A549 (cell line): ENCODE data around the gene ANO4.

Experiments
- BCL3 ChIP-seq: fragments of >200 bp; sonication (Bioruptor Twin); formaldehyde crosslinking; IDR thresholded peaks from 3 replicates; pipeline ENCODE4 v1.6.1; 2016
- BHLHE40 ChIP-seq: IDR thresholded peaks from 2 replicates; pipeline ENCODE4 v1.6.1; 2012; ENCODE audit warnings: low read depth, low read length, inconsistent platforms
- CBX8 ChIP-seq: fragments of 200-600 bp; sonication (generic); IDR thresholded peaks from 2 replicates; pipeline ENCODE4 v1.6.1; 2016
- CEBPB ChIP-seq, 2 experiments: fragments of >200 bp in 1 of 2; sonication (Bioruptor Twin) in 1 of 2; formaldehyde crosslinking in 1 of 2; IDR thresholded peaks; 2 replicates each; pipeline ENCODE4 v1.6.1; 2012 to 2016
- ELK1 ChIP-seq: fragments of 150-350 bp; IDR thresholded peaks from 2 replicates; pipeline ENCODE4 v1.6.1; 2014; ENCODE audit warnings: low read depth, mild to moderate bottlenecking, low read length
- JUN ChIP-seq, 2 experiments: fragments of >200 bp; sonication (Bioruptor Twin); formaldehyde crosslinking; IDR thresholded peaks; 2 replicates in 1 of 2; 3 replicates in 1 of 2; pipeline ENCODE4 v1.6.1; 2016 to 2017
- NR3C1 ChIP-seq: fragments of >200 bp; sonication (Bioruptor Twin); formaldehyde crosslinking; IDR thresholded peaks from 3 replicates; pipeline ENCODE4 v1.6.1; 2017
- POLR2A ChIP-seq: IDR thresholded peaks from 2 replicates; pipeline ENCODE4 v1.6.1; 2012; ENCODE audit warnings: mild to moderate bottlenecking, low read length
- RAD21 ChIP-seq, 2 experiments: fragments of >200 bp in 1 of 2; sonication (Bioruptor Twin) in 1 of 2; formaldehyde crosslinking in 1 of 2; IDR thresholded peaks in 1 of 2; conservative IDR thresholded peaks in 1 of 2; 2 replicates in 1 of 2; 3 replicates in 1 of 2; pipeline ENCODE4 v1.6.1; 2012 to 2018; ENCODE audit warnings: inconsistent platforms in 1 of 2
- RCOR1 ChIP-seq: fragments of 150-350 bp; IDR thresholded peaks from 2 replicates; pipeline ENCODE4 v1.6.1; 2014; ENCODE audit warnings: antibody characterized with exemption, low read length, low read depth
- RNF2 ChIP-seq: fragments of 200-600 bp; sonication (generic); IDR thresholded peaks from 2 replicates; pipeline ENCODE4 v1.6.1; 2016; ENCODE audit warnings: low read depth, mild to moderate bottlenecking, antibody characterized with exemption, moderate library complexity, borderline replicate concordance
- TF ChIP-seq, protein P1 (sequence below): fragments of >200 bp; sonication (Bioruptor Twin); formaldehyde crosslinking; IDR thresholded peaks from 3 replicates; pipeline ENCODE4 v1.5.1; 2016
- TF ChIP-seq, protein P2 (sequence below): fragments of 200-600 bp; sonication (generic); IDR thresholded peaks from 2 replicates; pipeline ENCODE4 v1.6.1; 2016; ENCODE audit warnings: antibody characterized with exemption, mild to moderate bottlenecking, moderate library complexity
- TF ChIP-seq, protein P3 (sequence below): fragments of 250-450 bp; sonication (Bioruptor Pico); IDR thresholded peaks from 2 replicates; pipeline ENCODE4 v1.5.0; 2020; ENCODE audit warnings: low read depth, mild to moderate bottlenecking, moderate library complexity

DNA sequence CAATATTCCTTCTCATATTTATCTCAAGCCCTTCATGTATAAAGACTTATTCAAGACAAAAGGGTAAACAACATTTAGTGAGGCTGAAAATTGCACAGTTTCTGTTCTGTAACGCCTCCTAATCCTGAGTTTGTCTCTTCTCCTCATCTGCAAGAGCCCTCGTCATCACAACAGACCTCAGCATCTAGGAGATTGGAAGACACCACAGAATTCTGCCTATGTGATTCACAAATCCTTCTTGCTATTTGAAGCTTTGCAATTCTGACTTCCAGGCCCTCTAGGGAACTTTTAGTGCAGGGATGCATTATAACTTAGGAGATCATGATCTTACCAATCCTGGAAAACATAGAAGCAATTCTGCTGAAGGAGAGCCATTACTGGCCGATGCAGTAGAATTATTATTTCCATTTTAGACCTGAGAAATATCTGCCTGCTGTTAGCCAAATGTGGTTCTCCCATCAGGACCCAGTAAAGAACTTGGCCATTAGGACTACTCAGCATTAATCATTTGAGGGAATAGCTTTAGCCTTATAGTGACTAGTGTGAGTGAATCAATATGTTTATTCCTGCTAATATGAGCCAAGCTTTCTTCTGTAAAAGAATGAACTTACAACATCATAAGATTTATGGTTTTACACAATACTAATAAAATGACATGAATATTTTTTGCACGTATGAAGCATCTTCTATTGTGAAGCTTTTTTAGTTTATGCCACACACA, 119.5 kb downstream of the ANO4 start:
- TF ChIP-seq, protein P1, sequence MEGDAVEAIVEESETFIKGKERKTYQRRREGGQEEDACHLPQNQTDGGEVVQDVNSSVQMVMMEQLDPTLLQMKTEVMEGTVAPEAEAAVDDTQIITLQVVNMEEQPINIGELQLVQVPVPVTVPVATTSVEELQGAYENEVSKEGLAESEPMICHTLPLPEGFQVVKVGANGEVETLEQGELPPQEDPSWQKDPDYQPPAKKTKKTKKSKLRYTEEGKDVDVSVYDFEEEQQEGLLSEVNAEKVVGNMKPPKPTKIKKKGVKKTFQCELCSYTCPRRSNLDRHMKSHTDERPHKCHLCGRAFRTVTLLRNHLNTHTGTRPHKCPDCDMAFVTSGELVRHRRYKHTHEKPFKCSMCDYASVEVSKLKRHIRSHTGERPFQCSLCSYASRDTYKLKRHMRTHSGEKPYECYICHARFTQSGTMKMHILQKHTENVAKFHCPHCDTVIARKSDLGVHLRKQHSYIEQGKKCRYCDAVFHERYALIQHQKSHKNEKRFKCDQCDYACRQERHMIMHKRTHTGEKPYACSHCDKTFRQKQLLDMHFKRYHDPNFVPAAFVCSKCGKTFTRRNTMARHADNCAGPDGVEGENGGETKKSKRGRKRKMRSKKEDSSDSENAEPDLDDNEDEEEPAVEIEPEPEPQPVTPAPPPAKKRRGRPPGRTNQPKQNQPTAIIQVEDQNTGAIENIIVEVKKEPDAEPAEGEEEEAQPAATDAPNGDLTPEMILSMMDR, result no peak
- no peak for TF ChIP-seq NR3C1
- no peak for TF ChIP-seq POLR2A
- TF ChIP-seq BHLHE40, result no peak
- TF ChIP-seq CEBPB (IDR thresholded peaks at IDR 0.05), result no peak
- no peak for TF ChIP-seq RCOR1
- no peak for TF ChIP-seq ELK1
- no peak for TF ChIP-seq BCL3
- TF ChIP-seq RNF2, result no peak
- TF ChIP-seq, protein P2, sequence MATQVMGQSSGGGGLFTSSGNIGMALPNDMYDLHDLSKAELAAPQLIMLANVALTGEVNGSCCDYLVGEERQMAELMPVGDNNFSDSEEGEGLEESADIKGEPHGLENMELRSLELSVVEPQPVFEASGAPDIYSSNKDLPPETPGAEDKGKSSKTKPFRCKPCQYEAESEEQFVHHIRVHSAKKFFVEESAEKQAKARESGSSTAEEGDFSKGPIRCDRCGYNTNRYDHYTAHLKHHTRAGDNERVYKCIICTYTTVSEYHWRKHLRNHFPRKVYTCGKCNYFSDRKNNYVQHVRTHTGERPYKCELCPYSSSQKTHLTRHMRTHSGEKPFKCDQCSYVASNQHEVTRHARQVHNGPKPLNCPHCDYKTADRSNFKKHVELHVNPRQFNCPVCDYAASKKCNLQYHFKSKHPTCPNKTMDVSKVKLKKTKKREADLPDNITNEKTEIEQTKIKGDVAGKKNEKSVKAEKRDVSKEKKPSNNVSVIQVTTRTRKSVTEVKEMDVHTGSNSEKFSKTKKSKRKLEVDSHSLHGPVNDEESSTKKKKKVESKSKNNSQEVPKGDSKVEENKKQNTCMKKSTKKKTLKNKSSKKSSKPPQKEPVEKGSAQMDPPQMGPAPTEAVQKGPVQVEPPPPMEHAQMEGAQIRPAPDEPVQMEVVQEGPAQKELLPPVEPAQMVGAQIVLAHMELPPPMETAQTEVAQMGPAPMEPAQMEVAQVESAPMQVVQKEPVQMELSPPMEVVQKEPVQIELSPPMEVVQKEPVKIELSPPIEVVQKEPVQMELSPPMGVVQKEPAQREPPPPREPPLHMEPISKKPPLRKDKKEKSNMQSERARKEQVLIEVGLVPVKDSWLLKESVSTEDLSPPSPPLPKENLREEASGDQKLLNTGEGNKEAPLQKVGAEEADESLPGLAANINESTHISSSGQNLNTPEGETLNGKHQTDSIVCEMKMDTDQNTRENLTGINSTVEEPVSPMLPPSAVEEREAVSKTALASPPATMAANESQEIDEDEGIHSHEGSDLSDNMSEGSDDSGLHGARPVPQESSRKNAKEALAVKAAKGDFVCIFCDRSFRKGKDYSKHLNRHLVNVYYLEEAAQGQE, result no peak
- no peak for TF ChIP-seq CBX8
- TF ChIP-seq JUN (IDR thresholded peaks at IDR 0.05), result no peak
- TF ChIP-seq RAD21 (conservative IDR thresholded peaks at IDR 0.05 in 1 of 2, IDR thresholded peaks at IDR 0.05 in 1 of 2), result no peak
- TF ChIP-seq, protein P3, sequence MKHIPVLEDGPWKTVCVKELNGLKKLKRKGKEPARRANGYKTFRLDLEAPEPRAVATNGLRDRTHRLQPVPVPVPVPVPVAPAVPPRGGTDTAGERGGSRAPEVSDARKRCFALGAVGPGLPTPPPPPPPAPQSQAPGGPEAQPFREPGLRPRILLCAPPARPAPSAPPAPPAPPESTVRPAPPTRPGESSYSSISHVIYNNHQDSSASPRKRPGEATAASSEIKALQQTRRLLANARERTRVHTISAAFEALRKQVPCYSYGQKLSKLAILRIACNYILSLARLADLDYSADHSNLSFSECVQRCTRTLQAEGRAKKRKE (CRISPR knock-in tag), result no peak
